NCI-H510A treated with DMSO at 0.1 percent for 48 hours (cell line): ENCODE data around the gene GPR176.
A peak's percentile ranks its signal among the peaks of the same experiment; 100 is the strongest.

ENCODE experiments used
- DNase-seq: peaks from one replicate; lab custom pipeline; 2025; lab: John Stamatoyannopoulos, UW

GPR176 gene

DNA sequence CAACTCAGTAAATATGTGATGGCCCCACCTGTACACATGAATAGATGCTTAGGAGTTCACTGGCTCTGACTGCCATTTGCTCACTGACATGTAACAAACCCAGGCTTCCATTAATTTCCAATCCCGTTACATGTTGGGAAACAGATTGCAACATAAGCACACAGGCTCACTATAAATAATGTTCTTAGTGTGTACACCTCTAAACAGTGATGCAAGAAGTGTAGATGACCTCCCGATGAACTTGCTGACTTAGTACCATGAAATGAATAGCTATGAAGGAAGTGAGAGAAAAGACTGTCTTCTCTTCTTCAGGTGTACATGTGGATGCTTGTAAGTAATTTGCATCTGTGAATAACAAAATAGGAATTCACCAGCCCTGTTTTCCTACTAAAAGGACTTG is 116.0 kb downstream of the GPR176 start:
- DNase-seq = no peak

GRCh38 chr15:39803016-39803415 is 117.0 kb downstream of the GPR176 start:
- no peak for DNase-seq

DNA sequence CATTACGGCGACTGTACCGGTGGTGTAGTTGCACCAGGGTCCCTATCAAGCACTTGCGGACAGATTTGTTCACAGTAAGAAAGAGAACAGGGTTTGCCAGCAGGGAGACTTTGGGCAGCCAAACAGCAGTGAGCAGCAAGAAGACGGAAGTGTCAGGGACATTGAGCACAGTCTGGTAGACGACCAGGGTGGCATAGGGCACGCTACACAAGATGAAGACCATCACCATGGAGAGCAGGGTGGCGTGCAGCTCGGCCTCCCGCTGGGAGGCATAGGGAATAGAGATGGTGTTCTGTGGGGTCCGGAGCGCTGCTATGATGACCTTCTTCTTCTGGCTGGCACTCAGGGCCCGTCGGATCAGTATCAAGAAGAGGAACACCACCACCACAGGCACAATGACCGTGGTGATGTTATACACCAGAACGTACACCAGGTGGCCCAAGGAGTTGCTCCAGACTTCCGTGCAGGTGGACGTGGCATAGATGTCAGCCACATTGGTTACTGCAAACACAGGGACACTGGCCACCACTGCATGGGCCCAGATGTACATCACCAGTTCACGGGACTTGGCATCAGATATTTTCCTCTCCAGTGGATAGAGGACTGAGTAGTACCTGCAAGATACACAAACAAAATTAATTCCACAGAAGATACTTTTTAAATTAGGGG is 118.3 kb downstream of the GPR176 start:
- peak; percentile 18 for DNase-seq

DNA sequence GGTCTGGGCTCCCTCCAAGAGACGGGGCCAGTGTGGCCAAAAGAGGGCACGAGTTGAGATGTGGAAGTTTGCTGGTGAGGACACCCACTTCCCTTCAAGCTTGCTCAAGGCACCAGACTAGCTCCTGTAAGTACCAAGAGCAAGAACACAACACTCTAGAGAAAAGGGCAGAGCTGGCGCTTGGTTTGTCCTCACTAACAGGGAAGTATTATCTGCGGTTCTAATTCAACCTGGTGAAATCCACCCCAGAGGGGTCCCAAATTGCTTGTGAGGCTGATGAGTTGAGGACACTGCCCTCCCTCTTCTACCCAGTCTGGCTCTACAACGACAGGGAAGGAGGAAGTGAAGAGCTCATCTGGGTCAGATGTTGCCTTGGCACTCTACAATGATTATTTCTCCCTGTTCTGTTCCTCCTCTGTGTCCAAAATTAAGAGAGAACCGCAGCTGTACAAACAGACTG is 120.5 kb downstream of the GPR176 start:
- DNase-seq = no peak

DNA sequence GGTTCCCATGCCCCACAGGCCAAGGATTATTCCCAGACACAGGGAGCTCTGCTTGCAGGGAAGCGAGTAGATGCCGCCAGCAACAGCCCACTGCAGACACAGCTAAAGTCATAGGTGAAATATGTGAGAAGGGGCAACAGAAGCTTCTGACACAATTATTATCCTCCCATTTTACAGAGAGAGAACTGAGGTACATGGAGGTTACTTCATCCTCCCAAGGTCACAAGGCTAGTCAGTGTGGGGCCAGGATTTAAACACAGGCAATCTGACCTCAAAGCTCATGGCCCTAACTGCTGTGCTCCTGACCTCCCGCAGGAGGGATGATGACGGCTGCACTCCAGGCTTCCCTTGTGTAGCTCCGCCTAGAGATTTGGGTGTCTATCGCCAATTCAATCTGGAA is 121.7 kb downstream of the GPR176 start:
- DNase-seq = no peak

DNA sequence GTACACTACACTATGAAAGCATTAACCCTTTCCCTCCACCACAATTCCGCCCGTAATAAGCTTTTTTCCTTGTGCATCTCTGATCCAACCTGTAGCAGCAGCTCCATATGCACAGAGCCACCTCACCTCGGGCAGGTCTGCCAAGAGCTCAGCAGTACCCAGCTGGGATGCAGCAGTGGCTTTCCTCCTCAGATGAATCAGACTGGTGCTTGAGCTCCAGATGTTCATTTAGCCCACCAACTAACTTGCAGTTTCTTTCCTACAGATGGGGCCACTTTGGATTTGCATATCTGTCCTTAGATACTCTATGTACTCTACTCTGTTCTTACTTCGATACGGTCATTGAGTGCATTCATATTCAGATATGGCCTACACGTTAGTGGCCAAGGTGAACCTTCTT is 122.7 kb downstream of the GPR176 start:
- DNase-seq = no peak

- no peak for DNase-seq
Observed at GRCh38 chr15:39796601-39797000, 123.5 kb downstream of the GPR176 start.

DNA sequence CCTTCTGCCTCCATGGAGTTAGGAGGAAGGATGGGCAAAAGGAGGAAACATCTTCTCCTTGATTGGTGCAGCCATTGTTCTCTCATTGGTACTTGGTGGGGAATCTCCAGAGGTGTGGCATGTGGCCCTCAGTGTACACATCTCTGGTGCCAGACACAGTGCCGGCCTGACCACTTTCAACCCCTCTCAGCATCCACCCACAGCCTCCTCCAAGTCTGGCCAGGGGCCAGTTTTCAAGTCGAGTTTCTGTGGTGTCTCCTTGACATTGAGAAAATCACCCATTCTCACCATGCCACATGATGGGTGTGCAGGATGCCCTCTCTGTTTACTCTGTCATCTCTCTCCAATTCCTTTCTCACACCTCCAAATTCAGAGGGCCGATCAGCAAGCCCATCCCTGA is 124.6 kb downstream of the GPR176 start:
- DNase-seq = no peak

DNA sequence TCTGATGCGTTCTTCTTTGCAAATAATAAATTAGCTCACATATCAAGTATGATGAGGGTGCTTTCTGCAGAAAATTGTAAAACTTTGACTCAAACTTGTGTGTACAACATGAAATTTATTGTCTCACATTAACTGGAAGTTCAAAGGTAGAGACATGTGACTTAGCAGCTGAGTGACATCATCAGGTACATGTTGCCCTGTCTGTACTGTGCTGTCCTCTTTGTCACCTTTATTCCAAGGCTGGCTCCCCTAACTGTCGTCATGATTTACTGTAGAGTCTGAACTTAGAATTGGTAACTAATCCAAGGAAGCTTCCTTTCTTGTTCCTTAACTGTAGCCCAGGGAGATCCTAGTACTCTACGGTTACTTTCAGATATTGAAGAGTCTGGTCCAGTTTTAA is 125.1 kb downstream of the GPR176 start:
- DNase-seq = no peak

GRCh38 chr15:39793923-39794322 is 126.1 kb downstream of the GPR176 start:
- DNase-seq = no peak

DNA sequence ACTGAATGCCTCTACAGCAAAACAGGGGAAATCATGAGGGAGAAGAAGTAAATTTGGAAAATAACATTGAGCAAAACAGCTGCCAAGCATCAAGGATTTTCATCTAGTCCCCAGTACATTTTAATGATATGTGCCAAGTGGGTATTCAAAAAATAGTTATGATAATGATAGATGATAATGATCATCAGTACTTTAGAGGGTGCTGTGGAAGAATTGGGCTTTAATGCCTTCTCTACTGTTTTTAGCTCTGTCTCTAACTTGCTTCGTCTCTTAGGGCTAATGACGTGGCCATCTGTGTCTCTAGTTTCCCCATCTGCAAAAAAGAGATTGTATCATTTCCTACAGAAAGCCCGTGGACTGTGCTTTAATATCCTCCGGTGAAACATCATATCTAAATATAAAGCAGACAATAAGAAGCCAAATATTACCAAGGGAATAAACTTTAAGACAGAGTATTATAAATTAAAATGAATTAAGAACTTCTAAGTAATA is 127.2 kb downstream of the GPR176 start:
- no peak for DNase-seq

- DNase-seq = no peak
Observed at GRCh38 chr15:39792025-39792843, 127.8 kb downstream of the GPR176 start.

DNA sequence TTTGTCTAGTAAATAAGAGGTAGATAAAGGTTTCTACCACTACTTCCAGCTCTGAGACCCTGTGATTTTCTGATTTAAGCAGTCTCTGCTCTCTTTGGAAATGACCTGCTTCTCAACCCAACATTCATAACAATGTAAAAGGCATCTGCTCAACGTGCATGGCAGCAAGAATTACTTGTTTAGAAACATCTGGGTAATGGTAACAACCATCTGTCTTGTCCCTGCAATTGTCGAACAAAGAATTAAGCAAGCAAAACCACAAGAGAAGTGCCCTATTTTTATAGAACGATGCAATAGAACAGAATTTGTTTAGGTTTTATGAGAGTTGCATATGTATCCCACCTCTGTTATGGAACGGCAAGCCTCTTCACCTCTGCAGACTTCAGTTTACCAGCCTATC is 130.3 kb downstream of the GPR176 start:
- DNase-seq = no peak

GRCh38 chr15:39788800-39789565 is 131.1 kb downstream of the GPR176 start:
- DNase-seq = no peak

DNA sequence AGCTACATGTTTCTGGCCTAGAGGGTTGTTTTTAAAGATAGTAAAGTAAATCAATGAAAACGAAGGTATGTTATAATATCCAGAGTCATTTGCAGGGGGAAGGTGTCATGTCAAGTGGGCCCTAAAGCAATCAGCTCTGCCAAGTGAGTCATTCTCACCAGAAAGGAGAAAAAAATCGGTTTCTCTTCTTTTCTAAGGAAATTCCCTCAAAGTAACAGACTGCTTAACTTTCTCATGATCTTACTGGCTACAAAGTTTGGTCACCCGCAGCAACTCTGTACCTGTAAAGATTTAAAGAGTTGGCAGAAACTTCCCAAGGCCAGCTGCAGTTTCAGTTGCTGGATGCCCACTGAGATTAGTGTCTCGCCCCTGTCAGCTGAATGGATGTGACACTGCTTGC is 132.0 kb downstream of the GPR176 start:
- no peak for DNase-seq

GRCh38 chr15:39787479-39787878 is 132.6 kb downstream of the GPR176 start:
- DNase-seq = no peak

DNA sequence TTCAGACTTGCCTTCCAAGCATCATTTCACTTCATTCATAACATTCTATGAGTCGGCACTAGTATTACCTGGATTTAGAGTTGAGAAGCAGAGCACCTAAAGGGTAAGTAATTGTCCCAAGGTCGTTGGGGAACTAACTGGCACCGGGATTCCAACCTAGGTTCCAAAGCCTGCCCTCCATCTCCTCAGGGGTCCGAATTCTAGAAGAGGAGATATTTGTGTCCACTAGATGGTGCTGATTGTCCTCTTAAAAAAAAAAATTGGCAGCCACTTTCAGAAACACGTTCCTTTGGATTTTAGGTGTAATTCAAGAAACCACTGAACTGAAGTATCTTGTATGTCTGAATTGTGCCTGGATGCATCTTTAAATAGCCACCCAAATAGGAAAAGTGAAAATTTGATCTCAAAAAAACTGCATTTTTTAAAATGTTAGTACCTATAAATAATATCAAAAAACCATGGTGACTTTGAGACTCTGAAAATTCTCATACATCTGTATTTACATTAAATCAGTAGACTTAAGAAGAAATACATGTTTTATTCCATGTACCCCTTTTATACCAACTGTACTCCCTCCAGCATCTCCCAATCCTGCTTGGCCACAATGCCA is 133.5 kb downstream of the GPR176 start:
- DNase-seq = peak; percentile 50

DNA sequence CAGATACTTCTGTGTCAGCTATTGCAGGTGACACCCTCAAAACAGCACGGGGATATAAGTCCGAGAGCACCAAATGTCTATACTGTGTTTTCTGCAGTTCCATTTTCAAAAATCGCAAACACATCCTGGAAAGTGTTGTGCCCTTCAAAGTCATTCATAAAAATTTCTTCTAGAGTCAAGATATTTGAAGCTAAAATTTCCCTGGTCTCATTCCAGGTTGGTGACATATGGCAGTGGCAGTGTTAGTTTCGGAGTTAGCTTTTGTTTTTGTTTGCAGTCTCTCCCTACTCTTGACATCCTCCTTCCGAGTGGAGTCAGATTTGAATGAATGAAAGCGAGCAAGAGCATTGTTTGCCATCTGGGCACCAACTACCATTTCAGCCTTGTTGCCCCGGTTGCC is 134.2 kb downstream of the GPR176 start:
- peak; percentile 15 for DNase-seq

DNA sequence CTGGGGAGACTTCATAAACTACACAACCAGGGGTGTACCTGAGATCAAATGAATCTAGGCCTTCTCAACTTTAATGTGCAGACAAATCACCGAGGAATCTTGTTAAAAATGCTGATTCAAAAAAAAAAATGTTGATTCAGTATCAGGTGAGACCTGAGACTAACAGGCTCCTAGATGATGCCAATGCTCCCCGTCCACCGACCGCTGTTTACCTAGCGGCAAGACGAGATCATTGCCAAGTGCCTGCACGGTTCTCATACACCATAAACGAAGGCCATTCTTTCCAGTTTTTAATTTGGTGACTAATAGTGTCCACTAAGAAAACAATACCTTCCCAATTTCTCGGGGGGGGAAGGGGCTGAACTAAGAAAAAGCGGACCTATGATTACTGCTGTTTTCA is 134.9 kb downstream of the GPR176 start:
- peak; percentile 3 for DNase-seq

GRCh38 chr15:39784638-39785037 is 135.4 kb downstream of the GPR176 start:
- no peak for DNase-seq

- DNase-seq = no peak
Observed at GRCh38 chr15:39784125-39784524, 135.9 kb downstream of the GPR176 start.

- DNase-seq = peak; percentile 20
Observed at GRCh38 chr15:39783244-39783820, 136.7 kb downstream of the GPR176 start.
